MCF 10A (cell line): ENCODE results near the gene BICD1. TPM values are rescaled to one million over a fixed set of nuclear protein-coding genes. Genes with fewer than 3 reads are reported as not detected.

ENCODE experiments used
- BruUV-seq: library from RNA; stranded (reverse); fragments of 400-500 nt; replicated peaks from 2 replicates; lab custom pipeline; 2021; lab: Mats Ljungman, UMichigan
- CTCF ChIA-PET: fragments of 300-600 bp; sonication (Branson Sonifier 250); formaldehyde crosslinking; extraction: SDS; loops from one replicate; lab custom pipeline; 2021; ENCODE audit warnings: antibody characterized with exemption, inconsistent platforms; lab: Yijun Ruan, JAX
- POLR2A ChIA-PET: fragments of 300-600, 350-650 bp; sonication (Branson Sonifier 250); formaldehyde crosslinking; extraction: SDS; loops from one replicate; lab custom pipeline; 2020; ENCODE audit warnings: antibody characterized with exemption, inconsistent platforms; lab: Yijun Ruan, JAX
- DNase-seq: peaks from one replicate; pipeline ENCODE4 v3.0.0-alpha.2; 2018; ENCODE audit not compliant: unreplicated experiment
- H3K27ac Mint-ChIP-seq: one replicate; pipeline ENCODE4 v1.8.0; 2022; ENCODE audit warnings: mild to moderate bottlenecking, low read depth, mixed read lengths; ENCODE audit not compliant: unreplicated experiment
- H3K27me3 Mint-ChIP-seq: one replicate; pipeline ENCODE4 v1.8.0; 2022; ENCODE audit warnings: mixed read lengths; ENCODE audit not compliant: insufficient read depth, unreplicated experiment
- H3K36me3 Mint-ChIP-seq: one replicate; pipeline ENCODE4 v1.8.0; 2022; ENCODE audit warnings: mild to moderate bottlenecking, moderate library complexity, mixed read lengths; ENCODE audit not compliant: insufficient read depth, unreplicated experiment
- H3K4me1 Mint-ChIP-seq: one replicate; pipeline ENCODE4 v1.8.0; 2022; ENCODE audit warnings: mixed read lengths; ENCODE audit not compliant: insufficient read depth, unreplicated experiment
- H3K4me3 Mint-ChIP-seq: one replicate; pipeline ENCODE4 v1.8.0; 2022; ENCODE audit warnings: mild to moderate bottlenecking, moderate library complexity, mixed read lengths; ENCODE audit not compliant: unreplicated experiment
- H3K9me3 Mint-ChIP-seq: one replicate; pipeline ENCODE4 v1.8.0; 2022; ENCODE audit warnings: mixed read lengths; ENCODE audit not compliant: unreplicated experiment
- intact Hi-C: fragments of 100-400 bp; cut with micrococcal nuclease; formaldehyde crosslinking; loops from 2 replicates; pipeline ENCODE4 v1.14.1; 2022
- total RNA-seq: library from RNA; stranded (reverse); gene quantifications from 2 replicates; pipeline ENCODE4 v1.2.3, GENCODE V29; 2022
- TF ChIP-seq, protein P1 (sequence below): fragments of 200-600 bp; IDR thresholded peaks from one replicate; pipeline ENCODE4 v1.8.0; 2022; ENCODE audit warnings: antibody characterized with exemption, mild to moderate bottlenecking; ENCODE audit not compliant: unreplicated experiment

Gene BICD1
- total RNA-seq, 1 experiment from 2014 or later, result 49.3 TPM

DNA sequence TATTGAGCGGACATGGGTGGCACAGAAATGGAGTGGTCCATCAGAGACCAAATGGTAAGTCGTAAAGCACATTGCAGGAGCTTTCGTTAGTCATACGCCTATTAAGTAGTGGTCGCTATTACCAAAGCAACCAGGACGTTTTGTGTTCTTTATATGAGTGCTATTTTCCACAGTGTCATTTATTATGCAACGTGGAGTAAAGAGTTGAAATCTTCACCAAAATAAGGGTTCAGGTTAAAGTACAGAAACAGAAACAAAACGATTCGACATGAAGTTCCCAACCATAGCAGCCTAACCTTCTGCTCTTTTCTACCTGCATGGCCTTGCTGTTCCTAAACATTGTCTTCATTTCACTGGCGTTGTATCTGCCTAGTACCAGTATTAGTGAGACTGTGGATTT, 272.6 kb downstream of the BICD1 start:
- no peak overlapping the region for H3K27ac Mint-ChIP-seq
- no peaks in the 10 kb centered on the region for H3K27me3 Mint-ChIP-seq
- H3K4me3 Mint-ChIP-seq, result no peak overlapping the region
- intact Hi-C loops, result no loop called here
- H3K4me1 Mint-ChIP-seq, result no peaks in the 10 kb centered on the region
- DNase-seq, result no peak
- H3K36me3 Mint-ChIP-seq, result no peaks in the 10 kb centered on the region
- POLR2A ChIA-PET, result interaction anchor here (0.8 to 1.2 kb wide), 3 partner anchors 11 to 21 kb away, joined by 4 read pairs; no protein-coding TSS in a partner anchor
- CTCF ChIA-PET, result interaction anchor here (0.9 kb wide), 1 partner anchor 13 kb away, joined by 8 read pairs; no protein-coding TSS in a partner anchor
- TF ChIP-seq, protein P1, sequence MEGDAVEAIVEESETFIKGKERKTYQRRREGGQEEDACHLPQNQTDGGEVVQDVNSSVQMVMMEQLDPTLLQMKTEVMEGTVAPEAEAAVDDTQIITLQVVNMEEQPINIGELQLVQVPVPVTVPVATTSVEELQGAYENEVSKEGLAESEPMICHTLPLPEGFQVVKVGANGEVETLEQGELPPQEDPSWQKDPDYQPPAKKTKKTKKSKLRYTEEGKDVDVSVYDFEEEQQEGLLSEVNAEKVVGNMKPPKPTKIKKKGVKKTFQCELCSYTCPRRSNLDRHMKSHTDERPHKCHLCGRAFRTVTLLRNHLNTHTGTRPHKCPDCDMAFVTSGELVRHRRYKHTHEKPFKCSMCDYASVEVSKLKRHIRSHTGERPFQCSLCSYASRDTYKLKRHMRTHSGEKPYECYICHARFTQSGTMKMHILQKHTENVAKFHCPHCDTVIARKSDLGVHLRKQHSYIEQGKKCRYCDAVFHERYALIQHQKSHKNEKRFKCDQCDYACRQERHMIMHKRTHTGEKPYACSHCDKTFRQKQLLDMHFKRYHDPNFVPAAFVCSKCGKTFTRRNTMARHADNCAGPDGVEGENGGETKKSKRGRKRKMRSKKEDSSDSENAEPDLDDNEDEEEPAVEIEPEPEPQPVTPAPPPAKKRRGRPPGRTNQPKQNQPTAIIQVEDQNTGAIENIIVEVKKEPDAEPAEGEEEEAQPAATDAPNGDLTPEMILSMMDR, result no peak
- no TSS peak for BruUV-seq
- no peaks in the 10 kb centered on the region for H3K9me3 Mint-ChIP-seq

DNA sequence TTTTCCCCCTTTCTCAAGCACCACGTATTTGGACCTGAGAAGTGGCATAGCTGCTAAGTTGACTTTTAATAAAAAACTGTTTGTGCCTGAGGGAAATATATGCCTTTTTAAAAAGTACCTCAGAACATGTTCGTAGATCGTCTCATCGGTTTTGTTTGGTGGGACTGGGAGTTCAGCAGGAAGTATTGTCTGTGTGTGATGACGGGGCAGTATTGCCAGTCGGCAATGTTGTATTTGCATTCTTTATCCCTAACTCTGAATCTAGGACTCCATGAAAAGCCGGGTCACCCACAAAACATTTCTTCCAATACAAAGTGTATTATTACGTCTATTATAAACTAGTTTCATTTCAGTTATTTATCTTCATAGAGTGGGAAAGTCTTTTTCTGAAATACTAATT, 273.0 kb downstream of the BICD1 start:
- H3K27ac Mint-ChIP-seq, result no peak overlapping the region
- POLR2A ChIA-PET, result interaction anchor here (1.2 kb wide), 1 partner anchor 21 kb away, joined by 4 read pairs; no protein-coding TSS in a partner anchor
- DNase-seq, result no peak
- no peaks in the 10 kb centered on the region for H3K27me3 Mint-ChIP-seq
- TF ChIP-seq, protein P1, result no peak
- H3K9me3 Mint-ChIP-seq, result no peaks in the 10 kb centered on the region
- H3K4me3 Mint-ChIP-seq, result no peak overlapping the region
- no peaks in the 10 kb centered on the region for H3K36me3 Mint-ChIP-seq
- no TSS peak for BruUV-seq
- intact Hi-C loops, result no loop called here
- CTCF ChIA-PET, result no interaction called here
- no peaks in the 10 kb centered on the region for H3K4me1 Mint-ChIP-seq

DNA sequence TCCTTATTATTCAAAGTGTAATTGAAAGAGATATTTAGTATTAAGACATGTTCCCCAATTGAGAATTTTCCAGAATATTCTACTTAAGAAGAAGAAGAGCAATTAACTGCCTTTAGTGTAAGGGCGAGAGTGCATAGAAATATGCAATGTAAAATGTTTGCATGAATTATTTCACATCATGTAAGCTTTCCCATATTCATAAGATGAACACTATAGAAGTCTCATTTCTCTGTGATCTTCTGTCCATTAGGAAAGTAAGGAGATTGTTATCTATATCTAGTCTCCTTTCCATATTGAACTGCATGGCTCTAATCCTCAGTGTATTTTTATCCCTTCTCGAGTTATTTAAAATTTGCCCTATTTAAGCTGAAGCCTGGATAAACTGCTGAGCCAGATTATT, 275.6 kb downstream of the BICD1 start:
- TF ChIP-seq, protein P1, result no peak
- no peaks in the 10 kb centered on the region for H3K27me3 Mint-ChIP-seq
- intact Hi-C loops, result no loop called here
- BruUV-seq, result no TSS peak
- H3K4me3 Mint-ChIP-seq, result no peak overlapping the region
- no peaks in the 10 kb centered on the region for H3K4me1 Mint-ChIP-seq
- H3K9me3 Mint-ChIP-seq, result no peaks in the 10 kb centered on the region
- H3K27ac Mint-ChIP-seq, result no peak overlapping the region
- no peaks in the 10 kb centered on the region for H3K36me3 Mint-ChIP-seq
- ChIA-PET CTCF (interaction anchor here (0.7 kb wide), 1 partner anchor 297 kb away, joined by 3 read pairs; no protein-coding TSS in a partner anchor), POLR2A (interaction anchor here (0.6 to 0.7 kb wide), 2 partner anchors 13 to 18 kb away, joined by 3 to 4 read pairs; no protein-coding TSS in a partner anchor)
- no peak for DNase-seq

DNA sequence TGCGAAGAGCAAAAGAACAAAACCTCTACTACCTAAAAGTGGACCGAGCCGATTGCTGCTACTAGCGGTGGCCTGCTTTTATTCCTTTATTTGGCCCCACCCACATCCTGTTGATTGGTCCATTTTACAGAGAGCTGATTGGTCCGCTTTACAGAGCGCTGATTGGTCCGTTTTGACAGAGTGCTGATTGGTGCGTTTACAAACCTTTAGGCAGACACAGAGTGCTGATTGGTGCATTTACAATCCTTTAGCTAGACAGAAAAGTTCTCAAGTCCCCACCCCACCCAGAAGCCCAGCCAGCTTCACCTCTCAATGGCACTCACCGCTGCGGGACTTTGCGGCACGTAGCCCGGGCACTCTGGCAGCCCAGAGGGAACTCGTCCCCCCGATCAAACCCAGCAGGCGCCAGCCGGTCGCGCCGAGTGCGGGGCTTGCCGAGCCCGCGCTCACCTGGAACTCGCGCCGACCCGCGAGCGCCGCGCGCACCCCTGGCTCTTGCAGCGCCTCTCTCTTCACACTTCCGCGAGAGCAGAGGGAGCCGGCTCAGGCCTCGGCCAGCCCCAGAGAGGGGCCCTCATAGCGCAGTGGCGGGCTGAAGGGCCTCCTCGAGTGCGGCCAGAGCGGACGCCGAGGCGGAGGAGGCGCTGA, 284.0 kb downstream of the BICD1 start:
- no peaks in the 10 kb centered on the region for H3K9me3 Mint-ChIP-seq
- BruUV-seq, result no TSS peak
- H3K4me3 Mint-ChIP-seq, result no peak overlapping the region
- intact Hi-C loops, result no loop called here
- POLR2A ChIA-PET, result interaction anchor here (0.7 to 0.8 kb wide), 2 partner anchors 12 to 59 kb away, joined by 3 to 4 read pairs; no protein-coding TSS in a partner anchor
- H3K27me3 Mint-ChIP-seq, result no peaks in the 10 kb centered on the region
- TF ChIP-seq, protein P1, result no peak
- H3K27ac Mint-ChIP-seq, result no peak overlapping the region
- CTCF ChIA-PET, result no interaction called here
- H3K4me1 Mint-ChIP-seq, result no peaks in the 10 kb centered on the region
- no peak for DNase-seq
- H3K36me3 Mint-ChIP-seq, result no peaks in the 10 kb centered on the region
